PC-9 (cell line): ENCODE measurements around the gene CNIH3. TPM values are rescaled to one million over a fixed set of nuclear protein-coding genes. Genes with fewer than 3 reads are reported as not detected.

ENCODE experiments used
- BruUV-seq: library from RNA; stranded (reverse); fragments of 400-500 nt; replicated peaks from 2 replicates; lab custom pipeline; 2021; lab: Mats Ljungman, UMichigan
- CTCF ChIA-PET: fragments of 300-600 bp; sonication (Branson Sonifier 250); formaldehyde crosslinking; loops from one replicate; lab custom pipeline; 2022; ENCODE audit warnings: antibody characterized with exemption; lab: Charles Lee
- POLR2A ChIA-PET: fragments of 300-600 bp; sonication (Branson Sonifier 250); formaldehyde crosslinking; loops from one replicate; lab custom pipeline; 2022; ENCODE audit warnings: antibody characterized with exemption; ENCODE audit not compliant: unreplicated experiment; lab: Charles Lee
- DNase-seq, 2 experiments: peaks; one replicate each; pipeline versions ENCODE4 v3.0.0 to v3.0.0-alpha.2; 2015 to 2022; ENCODE audit warnings: mixed read lengths in 1 of 2
- H2AFZ ChIP-seq: fragments of 200-600 bp; sonication (generic); 2 replicates; pipeline ENCODE4 v1.8.1; 2017; ENCODE audit warnings: antibody characterized with exemption
- H3F3A ChIP-seq: fragments of 200-600 bp; sonication (generic); 2 replicates; pipeline ENCODE4 v1.8.1; 2017; ENCODE audit warnings: antibody characterized with exemption, mild to moderate bottlenecking, low read depth; ENCODE audit not compliant: insufficient read depth
- H3K27ac ChIP-seq: fragments of 200-600 bp; sonication (generic); 2 replicates; pipeline ENCODE4 v1.6.1; 2016; ENCODE audit warnings: mixed run types
- H3K27me3 ChIP-seq: fragments of 200-600 bp; sonication (generic); 2 replicates; pipeline ENCODE4 v1.6.1; 2016; ENCODE audit warnings: low read depth, mixed run types; ENCODE audit not compliant: insufficient read depth
- H3K36me3 ChIP-seq: fragments of 200-600 bp; sonication (generic); 2 replicates; pipeline ENCODE4 v1.6.1; 2016; ENCODE audit warnings: low read depth, mixed run types
- H3K4me1 ChIP-seq: fragments of 200-600 bp; sonication (generic); replicated peaks from 2 replicates; pipeline ENCODE4 v1.6.1; 2016; ENCODE audit warnings: mixed run types; ENCODE audit not compliant: insufficient read depth
- H3K4me2 ChIP-seq: fragments of 200-600 bp; sonication (generic); 2 replicates; pipeline ENCODE4 v1.6.1; 2017; ENCODE audit warnings: mixed run types
- H3K4me3 ChIP-seq: fragments of 200-600 bp; sonication (generic); 2 replicates; pipeline ENCODE4 v1.6.1; 2016; ENCODE audit warnings: mixed run types
- H3K79me2 ChIP-seq: fragments of 200-600 bp; sonication (generic); 2 replicates; pipeline ENCODE4 v1.6.1; 2017; ENCODE audit warnings: low read depth, mixed run types
- H3K9me2 ChIP-seq: fragments of 200-600 bp; sonication (generic); 2 replicates; pipeline ENCODE4 v1.8.1; 2017; ENCODE audit warnings: mild to moderate bottlenecking; ENCODE audit not compliant: insufficient read depth
- H3K9me3 ChIP-seq: fragments of 200-600 bp; sonication (generic); 2 replicates; pipeline ENCODE4 v1.8.1; 2016; ENCODE audit warnings: low read depth; ENCODE audit not compliant: insufficient read depth
- H4K20me1 ChIP-seq: fragments of 200-600 bp; sonication (generic); 2 replicates; pipeline ENCODE4 v1.8.1; 2017; ENCODE audit not compliant: insufficient read depth
- EZH2 ChIP-seq: fragments of 200-600 bp; sonication (generic); IDR thresholded peaks from 2 replicates; pipeline ENCODE4 v1.8.0; 2017; ENCODE audit warnings: antibody characterized with exemption, low read depth
- intact Hi-C: fragments of 100-400 bp; cut with micrococcal nuclease; formaldehyde crosslinking; loops from one replicate; pipeline ENCODE4 v1.10.0; 2022; ENCODE audit not compliant: unreplicated experiment
- total RNA-seq: library from RNA; stranded (reverse); gene quantifications from 2 replicates; pipeline ENCODE4 v1.2.3, GENCODE V29; 2021
- TF ChIP-seq, protein P1 (sequence below): fragments of 200-600 bp; sonication (generic); conservative IDR thresholded peaks from 2 replicates; pipeline ENCODE4 v1.6.1; 2017; ENCODE audit warnings: mixed run types, antibody characterized with exemption, mild to moderate bottlenecking, moderate library complexity

CNIH3 gene
- total RNA-seq, 1 experiment from 2014 or later = 8.4 TPM

- Histone ChIP-seq H3K27ac (peak overlapping the region; percentile 97), H3K4me1 (peaks cover 53% of the 10 kb centered on the region), H3F3A (peaks cover 33% of the 10 kb centered on the region), H3K9me2 (no peaks in the 10 kb centered on the region), H3K36me3 (no peaks in the 10 kb centered on the region), H4K20me1 (no peaks in the 10 kb centered on the region), H3K79me2 (no peaks in the 10 kb centered on the region), H3K4me2 (peak overlapping the region; percentile 85), H3K27me3 (no peaks in the 10 kb centered on the region), H3K4me3 (peak overlapping the region; percentile 40; the same call in 1 of the 2 replicates), H3K9me3 (no peaks in the 10 kb centered on the region), H2AFZ (no peak overlapping the region)
- ChIA-PET POLR2A (interaction anchor here (0.6 to 1.1 kb wide), 3 partner anchors 141 to 233 kb away, joined by 3 to 10 read pairs (median 3); no protein-coding TSS in a partner anchor), CTCF (interaction anchor here (0.7 to 1.2 kb wide), 2 partner anchors 13 to 89 kb away, joined by 3 read pairs; no protein-coding TSS in a partner anchor)
- DNase-seq = peak; percentile 73 to 94
- TF ChIP-seq, protein P1, sequence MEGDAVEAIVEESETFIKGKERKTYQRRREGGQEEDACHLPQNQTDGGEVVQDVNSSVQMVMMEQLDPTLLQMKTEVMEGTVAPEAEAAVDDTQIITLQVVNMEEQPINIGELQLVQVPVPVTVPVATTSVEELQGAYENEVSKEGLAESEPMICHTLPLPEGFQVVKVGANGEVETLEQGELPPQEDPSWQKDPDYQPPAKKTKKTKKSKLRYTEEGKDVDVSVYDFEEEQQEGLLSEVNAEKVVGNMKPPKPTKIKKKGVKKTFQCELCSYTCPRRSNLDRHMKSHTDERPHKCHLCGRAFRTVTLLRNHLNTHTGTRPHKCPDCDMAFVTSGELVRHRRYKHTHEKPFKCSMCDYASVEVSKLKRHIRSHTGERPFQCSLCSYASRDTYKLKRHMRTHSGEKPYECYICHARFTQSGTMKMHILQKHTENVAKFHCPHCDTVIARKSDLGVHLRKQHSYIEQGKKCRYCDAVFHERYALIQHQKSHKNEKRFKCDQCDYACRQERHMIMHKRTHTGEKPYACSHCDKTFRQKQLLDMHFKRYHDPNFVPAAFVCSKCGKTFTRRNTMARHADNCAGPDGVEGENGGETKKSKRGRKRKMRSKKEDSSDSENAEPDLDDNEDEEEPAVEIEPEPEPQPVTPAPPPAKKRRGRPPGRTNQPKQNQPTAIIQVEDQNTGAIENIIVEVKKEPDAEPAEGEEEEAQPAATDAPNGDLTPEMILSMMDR = no peak
- no peak for TF ChIP-seq EZH2
- intact Hi-C loops = loop anchor here (1.0 to 5.0 kb wide), 6 partner anchors 81 to 230 kb away; no protein-coding TSS in a partner anchor
- BruUV-seq = TSS peak; percentile 36
These were observed 117.2 kb downstream of the CNIH3 start for GRCh38 chr1:224733027-224733911.

GRCh38 chr1:224734261-224734935, 118.3 kb downstream of the CNIH3 start:
- Histone ChIP-seq H2AFZ (no peak overlapping the region), H3K79me2 (no peaks in the 10 kb centered on the region), H3K4me1 (peaks cover 53% of the 10 kb centered on the region), H3K4me2 (peak overlapping the region; percentile 85), H3K36me3 (no peaks in the 10 kb centered on the region), H3K4me3 (no peak overlapping the region), H3K9me2 (no peaks in the 10 kb centered on the region), H3K27ac (peak overlapping the region; percentile 97), H3F3A (peaks cover 33% of the 10 kb centered on the region), H4K20me1 (no peaks in the 10 kb centered on the region), H3K9me3 (no peaks in the 10 kb centered on the region), H3K27me3 (no peaks in the 10 kb centered on the region)
- no peak for DNase-seq
- intact Hi-C loops = loop anchor here (5.0 kb wide), 2 partner anchors 97 to 188 kb away; no protein-coding TSS in a partner anchor
- TF ChIP-seq EZH2 = no peak
- TF ChIP-seq, protein P1 = 0 out of 2 replicates have a peak, but pooled peaks have one; percentile 16
- no TSS peak for BruUV-seq
- ChIA-PET CTCF (interaction anchor here (1.2 kb wide), 1 partner anchor 90 kb away, joined by 3 read pairs; no protein-coding TSS in a partner anchor), POLR2A (interaction anchor here (0.6 kb wide), 1 partner anchor 140 kb away, joined by 3 read pairs; no protein-coding TSS in a partner anchor)

- Histone ChIP-seq H3K27me3 (no peaks in the 10 kb centered on the region), H4K20me1 (no peaks in the 10 kb centered on the region), H3F3A (peaks cover 33% of the 10 kb centered on the region), H3K9me2 (no peaks in the 10 kb centered on the region), H3K79me2 (no peaks in the 10 kb centered on the region), H3K4me3 (no peak overlapping the region), H2AFZ (no peak overlapping the region), H3K9me3 (no peaks in the 10 kb centered on the region), H3K27ac (no peak overlapping the region), H3K36me3 (no peaks in the 10 kb centered on the region), H3K4me2 (no peak overlapping the region), H3K4me1 (peaks cover 46% of the 10 kb centered on the region)
- DNase-seq = no peak
- intact Hi-C loops = no loop called here
- BruUV-seq = no TSS peak
- ChIA-PET CTCF (no interaction called here), POLR2A (no interaction called here)
- TF ChIP-seq EZH2 = no peak
- TF ChIP-seq, protein P1 = no peak
These were observed 119.0 kb downstream of the CNIH3 start for GRCh38 chr1:224735159-224735558.
